GM18907 (cell line): ENCODE results near the gene CC2D1B.

Source experiments
- ATAC-seq: cut with Tn5 transposase; IDR thresholded peaks from one replicate; pipeline ENCODE4 v1.9.1; 2021; ENCODE audit warnings: mild to moderate bottlenecking, moderate library complexity; ENCODE audit not compliant: unreplicated experiment

Gene CC2D1B

GRCh38 chr1:52306227-52307006 is 59.6 kb downstream of the CC2D1B start:
- no peak for ATAC-seq

GRCh38 chr1:52305417-52306226 is 60.4 kb downstream of the CC2D1B start:
- no peak for ATAC-seq
